Measurements from ENCODE around the gene ACTN4. TPM values are rescaled to one million over a fixed set of nuclear protein-coding genes. Genes with fewer than 3 reads are reported as not detected.

Gene ACTN4
- total RNA-seq, 5 donors from 2014 or later (not counting 1 experiment from before 2014, with no cell fraction given) = 100.0 to 201 (median 175) TPM

- Histone ChIP-seq H3K36me3 (ENCODE audit: control insufficient read depth in 2 of 2, extremely low read depth in 1 of 2, insufficient read depth in 1 of 2, low read length in 1 of 2) (peaks cover under 1 to 25% of the 10 kb centered on the region in 2 donors), H3K27me3 (replicated peaks in 1 of 2; ENCODE audit: control insufficient read depth in 2 of 2, extremely low read depth in 1 of 2, insufficient read depth in 2 of 2, low read length in 1 of 2) (no peaks in the 10 kb centered on the region), H3K9me3 (no peaks in the 10 kb centered on the region), H3K27ac (ENCODE audit: low read length) (no peak overlapping the region), H3K4me3 (ENCODE audit: control insufficient read depth in 1 of 2, extremely low read depth in 1 of 2, low read length in 1 of 2) (no peak overlapping the region), H3K4me1 (ENCODE audit: control insufficient read depth in 1 of 2, extremely low read depth in 1 of 2, insufficient read depth in 2 of 2, low read length in 2 of 2) (peaks cover 7 to 61% of the 10 kb centered on the region in 2 experiments)
- ChIA-PET CTCF (interaction anchor here in 1 of 2 donors (0.6 to 0.8 kb wide), 2 partner anchors 156 to 157 kb away, joined by 3 to 5 read pairs; no protein-coding TSS in a partner anchor), POLR2A (no interaction called here)
- Mint-ChIP-seq H3K9me3 (no peaks in the 10 kb centered on the region), H3K27ac (peak overlapping the region; percentile 14 to 55), H3K36me3 (peaks cover 8% of the 10 kb centered on the region), H3K27me3 (no peaks in the 10 kb centered on the region), H3K4me3 (no peak overlapping the region), H3K4me1 (peaks cover 38 to 40% (median 38%) of the 10 kb centered on the region in 3 donors)
- DNase-seq (no peak), ATAC-seq (replicated peaks in 1 of 4) (no peak)
- WGBS (ENCODE audit: insufficient coverage) = 96% methylated on average over 7 of the region's 7 CpGs
These were observed 83.0 kb downstream of the ACTN4 start for GRCh38 chr19:38730470-38730730.

DNA sequence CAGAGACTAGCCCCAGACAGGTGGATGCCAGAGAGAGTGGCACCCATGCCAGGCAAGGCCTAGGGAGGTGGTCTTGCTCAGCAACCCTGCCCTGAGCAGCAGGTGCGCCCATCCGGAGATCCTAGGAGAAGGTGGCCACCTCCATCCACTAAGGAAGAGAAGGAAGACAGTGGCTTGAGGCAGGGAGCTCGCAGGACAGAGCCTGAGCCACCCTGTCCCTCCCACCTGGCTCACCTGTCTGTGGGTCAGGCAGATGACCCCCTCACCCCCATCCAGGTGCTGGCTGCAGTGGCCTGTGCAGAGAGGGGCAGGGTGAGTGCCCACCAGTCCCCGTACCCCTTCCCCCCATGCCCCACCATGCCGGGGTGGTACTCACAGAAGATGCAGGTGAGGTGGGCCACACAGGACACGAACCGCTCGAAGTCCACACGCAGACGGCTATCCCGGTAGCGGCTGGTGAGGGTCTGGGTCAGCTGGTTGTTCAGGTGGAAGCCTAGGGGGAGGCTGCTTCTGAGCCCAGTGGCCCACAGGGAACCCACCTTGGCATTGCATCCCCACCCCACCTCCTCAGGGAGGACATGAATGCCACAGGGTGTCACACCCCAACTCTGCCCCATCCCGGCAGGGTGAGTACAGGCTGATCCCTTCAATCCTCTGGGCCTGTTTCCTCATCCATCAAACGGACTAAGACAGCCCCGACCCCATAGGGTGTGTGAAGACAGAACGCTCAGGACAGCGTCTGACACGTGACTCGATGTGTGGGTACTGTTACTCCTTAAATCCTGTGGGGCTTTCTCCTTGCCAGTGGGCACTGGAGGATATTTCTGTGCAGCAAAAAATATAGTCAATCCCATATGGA, 83.5 kb downstream of the ACTN4 start:
- ChIA-PET CTCF (no interaction called here), POLR2A (no interaction called here)
- ATAC-seq (replicated peaks in 1 of 4) (no peak), DNase-seq (no peak)
- peaks cover 0 to 20% of the 10 kb centered on the region in 2 donors for H3K36me3 ChIP-seq (ENCODE audit: control insufficient read depth in 2 of 2, extremely low read depth in 1 of 2, insufficient read depth in 1 of 2, low read length in 1 of 2)
- no peak overlapping the region for H3K27ac ChIP-seq (ENCODE audit: low read length)
- H3K36me3 Mint-ChIP-seq = peaks cover 8% of the 10 kb centered on the region
- H3K4me3 Mint-ChIP-seq = no peak overlapping the region
- peaks cover 38 to 41% (median 39%) of the 10 kb centered on the region in 3 donors for H3K4me1 Mint-ChIP-seq
- H3K4me3 ChIP-seq (ENCODE audit: control insufficient read depth in 1 of 2, extremely low read depth in 1 of 2, low read length in 1 of 2) = no peak overlapping the region
- H3K4me1 ChIP-seq (ENCODE audit: control insufficient read depth in 1 of 2, extremely low read depth in 1 of 2, insufficient read depth in 2 of 2, low read length in 2 of 2) = peaks cover 7 to 58% of the 10 kb centered on the region in 2 experiments
- no peaks in the 10 kb centered on the region for H3K27me3 Mint-ChIP-seq
- peak overlapping the region; percentile 62 to 90 for H3K27ac Mint-ChIP-seq
- no peaks in the 10 kb centered on the region for H3K9me3 ChIP-seq
- no peaks in the 10 kb centered on the region for H3K9me3 Mint-ChIP-seq
- WGBS (ENCODE audit: insufficient coverage) = 100% methylated on average over 1 of the region's 19 CpGs
- no peaks in the 10 kb centered on the region for H3K27me3 ChIP-seq (replicated peaks in 1 of 2; ENCODE audit: control insufficient read depth in 2 of 2, extremely low read depth in 1 of 2, insufficient read depth in 2 of 2, low read length in 1 of 2)

DNA sequence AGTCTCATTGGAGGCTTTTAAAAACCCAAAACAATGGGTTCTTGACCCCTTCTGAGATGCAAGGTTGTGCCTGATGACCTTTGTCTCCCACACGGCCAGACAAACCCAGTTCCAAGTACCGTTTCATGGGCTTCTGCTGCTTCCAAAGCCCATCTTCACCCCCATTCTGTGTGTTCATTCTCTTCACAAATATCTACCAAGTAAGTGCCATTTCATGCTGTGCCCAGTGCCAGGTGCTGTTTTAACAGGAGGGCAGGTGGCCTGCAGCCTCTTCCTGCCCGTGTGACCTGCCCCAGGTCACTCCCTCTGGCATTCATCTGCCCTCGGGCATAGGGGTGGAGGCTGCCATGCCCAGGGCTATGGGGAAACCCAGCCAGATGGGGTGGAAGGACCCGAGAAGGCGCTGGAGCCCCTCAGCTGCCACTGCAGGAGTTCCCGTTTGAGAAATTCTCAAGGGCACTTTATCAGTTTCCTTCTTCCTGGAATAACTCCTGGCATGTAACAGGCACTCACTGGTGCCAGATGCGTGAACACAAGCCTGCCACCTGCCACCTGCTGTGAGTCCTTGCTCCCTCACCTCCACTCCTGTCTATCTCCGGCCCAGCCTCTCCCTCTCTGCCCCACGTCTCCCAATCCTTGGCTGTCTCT, 84.3 kb downstream of the ACTN4 start:
- Histone ChIP-seq H3K36me3 (ENCODE audit: control insufficient read depth in 2 of 2, extremely low read depth in 1 of 2, insufficient read depth in 1 of 2, low read length in 1 of 2) (peaks cover 0 to 12% of the 10 kb centered on the region in 2 donors), H3K4me1 (ENCODE audit: control insufficient read depth in 1 of 2, extremely low read depth in 1 of 2, insufficient read depth in 2 of 2, low read length in 2 of 2) (peaks cover 11 to 58% of the 10 kb centered on the region in 2 experiments), H3K27me3 (replicated peaks in 1 of 2; ENCODE audit: control insufficient read depth in 2 of 2, extremely low read depth in 1 of 2, insufficient read depth in 2 of 2, low read length in 1 of 2) (peaks cover 0 to 2% of the 10 kb centered on the region in 2 experiments), H3K27ac (ENCODE audit: low read length) (peak overlapping the region; percentile 23), H3K9me3 (no peaks in the 10 kb centered on the region), H3K4me3 (ENCODE audit: control insufficient read depth in 1 of 2, extremely low read depth in 1 of 2, low read length in 1 of 2) (no peak overlapping the region)
- CTCF ChIA-PET = no interaction called here
- Mint-ChIP-seq H3K36me3 (peaks cover 6% of the 10 kb centered on the region), H3K27me3 (no peaks in the 10 kb centered on the region), H3K27ac (peak overlapping the region; percentile 62 to 90), H3K9me3 (no peaks in the 10 kb centered on the region), H3K4me3 (no peak overlapping the region), H3K4me1 (peaks cover 35 to 46% (median 38%) of the 10 kb centered on the region in 3 donors)
- ATAC-seq (replicated peaks in 1 of 4) (no peak), DNase-seq (no peak)
- WGBS (ENCODE audit: insufficient coverage) = 80% methylated on average over 9 of the region's 10 CpGs
- POLR2A ChIA-PET = no interaction called here

DNA sequence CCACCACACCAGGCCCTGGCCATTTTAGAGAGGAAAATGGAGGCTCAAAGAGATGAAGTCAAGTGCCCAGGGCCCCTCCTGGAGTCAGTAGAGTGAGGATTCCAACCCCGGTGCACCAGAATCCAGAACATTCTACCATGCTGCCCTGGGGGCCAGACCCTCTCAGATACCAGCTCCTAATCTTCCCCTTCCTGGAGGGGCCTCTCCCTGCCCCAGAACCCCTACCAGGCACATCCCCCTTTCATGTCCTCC, 85.7 kb downstream of the ACTN4 start:
- Histone ChIP-seq H3K27me3 (replicated peaks in 1 of 2; ENCODE audit: control insufficient read depth in 2 of 2, extremely low read depth in 1 of 2, insufficient read depth in 2 of 2, low read length in 1 of 2) (peaks cover 0 to 5% of the 10 kb centered on the region in 2 experiments), H3K27ac (ENCODE audit: low read length) (peak overlapping the region; percentile 71), H3K4me1 (ENCODE audit: control insufficient read depth in 1 of 2, extremely low read depth in 1 of 2, insufficient read depth in 2 of 2, low read length in 2 of 2) (peaks cover 11 to 56% of the 10 kb centered on the region in 2 experiments), H3K36me3 (ENCODE audit: control insufficient read depth in 2 of 2, extremely low read depth in 1 of 2, insufficient read depth in 1 of 2, low read length in 1 of 2) (no peaks in the 10 kb centered on the region), H3K4me3 (ENCODE audit: control insufficient read depth in 1 of 2, extremely low read depth in 1 of 2, low read length in 1 of 2) (no peak overlapping the region), H3K9me3 (no peaks in the 10 kb centered on the region)
- Mint-ChIP-seq H3K27me3 (no peaks in the 10 kb centered on the region), H3K9me3 (no peaks in the 10 kb centered on the region), H3K4me3 (no peak overlapping the region), H3K4me1 (peaks cover 41 to 54% (median 45%) of the 10 kb centered on the region in 3 donors), H3K27ac (peak overlapping the region; percentile 88 to 90), H3K36me3 (peaks cover 6% of the 10 kb centered on the region)
- ATAC-seq (replicated peaks in 1 of 4) (no peak), DNase-seq (no peak)
- CTCF ChIA-PET = interaction anchor here (0.5 to 2.8 kb wide), 3 partner anchors 13 to 209 kb away, joined by 3 to 9 read pairs (median 3); partner anchors contain the start of genes MRPS12 (in 1 of the 2) and SARS2 (in 1 of the 2)
- WGBS (ENCODE audit: insufficient coverage) = no CpG with 5 or more reads among the region's 1 CpG
- POLR2A ChIA-PET = no interaction called here

DNA sequence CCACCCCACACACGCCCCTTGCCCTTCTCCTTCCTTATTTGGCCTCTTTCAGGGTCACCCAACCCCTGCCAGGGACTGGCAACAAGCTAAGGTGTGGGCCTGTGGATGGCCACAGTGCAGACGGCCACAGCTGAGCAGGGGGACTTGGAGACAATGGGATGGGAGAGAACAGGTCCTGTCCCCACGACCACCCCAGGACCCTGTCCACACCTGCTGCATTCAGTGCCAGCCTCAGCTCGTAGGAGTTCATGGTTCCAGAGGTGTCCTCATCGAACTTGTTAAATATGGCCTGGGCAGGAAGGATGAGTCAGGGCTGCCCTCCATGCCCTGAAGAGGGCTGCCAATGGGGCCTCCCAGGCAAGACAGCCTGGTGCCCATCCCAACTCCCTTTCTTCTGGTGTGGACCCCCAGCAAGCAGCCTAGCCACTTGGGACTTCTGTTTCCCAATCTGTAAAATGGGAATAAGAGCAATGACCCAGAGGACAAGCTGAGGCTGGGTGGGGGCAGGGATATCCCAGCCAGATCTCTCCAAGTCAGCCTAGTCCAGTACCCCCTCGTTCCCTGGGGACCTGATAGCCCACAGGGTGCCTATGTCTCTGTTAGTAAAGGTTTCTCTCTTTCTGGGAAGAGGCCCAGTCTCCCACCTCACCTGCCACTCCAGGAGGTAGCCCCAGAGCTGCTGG, 86.2 kb downstream of the ACTN4 start:
- H3K4me1 Mint-ChIP-seq = peaks cover 43 to 57% (median 48%) of the 10 kb centered on the region in 3 donors
- Histone ChIP-seq H3K27ac (ENCODE audit: low read length) (peak overlapping the region; percentile 71), H3K27me3 (replicated peaks in 1 of 2; ENCODE audit: control insufficient read depth in 2 of 2, extremely low read depth in 1 of 2, insufficient read depth in 2 of 2, low read length in 1 of 2) (peaks cover 0 to 5% of the 10 kb centered on the region in 2 experiments), H3K4me3 (ENCODE audit: control insufficient read depth in 1 of 2, extremely low read depth in 1 of 2, low read length in 1 of 2) (peak overlapping the region in 1 of 2 donors; percentile 51), H3K9me3 (no peaks in the 10 kb centered on the region), H3K4me1 (ENCODE audit: control insufficient read depth in 1 of 2, extremely low read depth in 1 of 2, insufficient read depth in 2 of 2, low read length in 2 of 2) (peaks cover 11 to 60% of the 10 kb centered on the region in 2 experiments), H3K36me3 (ENCODE audit: control insufficient read depth in 2 of 2, extremely low read depth in 1 of 2, insufficient read depth in 1 of 2, low read length in 1 of 2) (no peaks in the 10 kb centered on the region)
- peaks cover 6% of the 10 kb centered on the region for H3K36me3 Mint-ChIP-seq
- 51% methylated on average over 4 of the region's 6 CpGs for WGBS (ENCODE audit: insufficient coverage)
- DNase-seq (peak in 1 of 35 experiments; percentile 32), ATAC-seq (replicated peaks in 1 of 4) (no peak)
- H3K9me3 Mint-ChIP-seq = no peaks in the 10 kb centered on the region
- peak overlapping the region in 2 of 3 donors; percentile 13 to 59 for H3K4me3 Mint-ChIP-seq
- H3K27ac Mint-ChIP-seq = peak overlapping the region; percentile 88 to 90
- ChIA-PET CTCF (interaction anchor here (0.7 to 2.8 kb wide), 2 partner anchors 197 to 208 kb away, joined by 3 to 9 read pairs; partner anchors contain the start of genes MRPS12 (in 1 of the 2) and SARS2 (in 1 of the 2)), POLR2A (no interaction called here)
- H3K27me3 Mint-ChIP-seq = no peaks in the 10 kb centered on the region

DNA sequence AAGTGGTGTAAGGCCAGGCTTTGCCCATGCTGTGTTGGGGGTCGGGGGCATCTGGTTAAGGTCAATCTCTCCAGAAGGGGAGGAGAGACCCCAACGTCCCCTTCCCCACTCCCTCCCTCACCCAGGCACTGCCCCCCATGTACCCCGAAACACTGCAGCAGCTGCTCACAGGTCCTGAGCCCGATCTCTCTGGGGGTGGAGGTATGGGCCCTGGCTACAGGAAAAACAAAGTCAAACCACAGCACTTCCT, 86.7 kb downstream of the ACTN4 start:
- peaks cover 6% of the 10 kb centered on the region for H3K36me3 Mint-ChIP-seq
- H3K4me1 Mint-ChIP-seq = peaks cover 43 to 62% (median 51%) of the 10 kb centered on the region in 3 donors
- Histone ChIP-seq H3K4me1 (ENCODE audit: control insufficient read depth in 1 of 2, extremely low read depth in 1 of 2, insufficient read depth in 2 of 2, low read length in 2 of 2) (peaks cover 11 to 65% of the 10 kb centered on the region in 2 experiments), H3K27ac (ENCODE audit: low read length) (peak overlapping the region; percentile 71), H3K4me3 (ENCODE audit: control insufficient read depth in 1 of 2, extremely low read depth in 1 of 2, low read length in 1 of 2) (peak overlapping the region in 1 of 2 donors; percentile 51), H3K27me3 (replicated peaks in 1 of 2; ENCODE audit: control insufficient read depth in 2 of 2, extremely low read depth in 1 of 2, insufficient read depth in 2 of 2, low read length in 1 of 2) (peaks cover 0 to 5% of the 10 kb centered on the region in 2 experiments), H3K36me3 (ENCODE audit: control insufficient read depth in 2 of 2, extremely low read depth in 1 of 2, insufficient read depth in 1 of 2, low read length in 1 of 2) (no peaks in the 10 kb centered on the region), H3K9me3 (no peaks in the 10 kb centered on the region)
- H3K27me3 Mint-ChIP-seq = no peaks in the 10 kb centered on the region
- H3K4me3 Mint-ChIP-seq = peak overlapping the region; percentile 59 to 65 (median 61)
- ATAC-seq (replicated peaks in 1 of 4) (peak in 1 of 4 experiments; percentile 11), DNase-seq (no peak)
- no peaks in the 10 kb centered on the region for H3K9me3 Mint-ChIP-seq
- ChIA-PET POLR2A (no interaction called here), CTCF (interaction anchor here in 1 of 2 donors (2.8 kb wide), 1 partner anchor 196 kb away, joined by 9 read pairs; the partner anchor contains the start of genes MRPS12 and SARS2)
- H3K27ac Mint-ChIP-seq = peak overlapping the region; percentile 88 to 90
- WGBS (ENCODE audit: insufficient coverage) = no CpG with 5 or more reads among the region's 4 CpGs

Data from T-cell (primary cell).